Myocyte (in vitro differentiated cells): ENCODE data around the gene SLC25A43. TPM values are rescaled to one million over a fixed set of nuclear protein-coding genes. Genes with fewer than 3 reads are reported as not detected.
"Not testable (repeated sequence)": the region's sequence is repeated elsewhere in the genome, so short reads cannot be mapped to it uniquely, and the experiment has no call there.

ENCODE experiments used
- DNase-seq: peaks from one replicate; pipeline ENCODE4 v3.0.0-alpha.2; 2012; ENCODE audit warnings: low read depth
- total RNA-seq: library from RNA; depleted of rRNA; stranded (reverse); fragments of >200 nt; gene quantifications from 2 replicates; pipeline ENCODE4 v1.2.3, GENCODE V29; 2014

SLC25A43 gene
- total RNA-seq, 1 donor from 2014 or later: 9.8 TPM

GRCh38 chrX:119467842-119468550 is 68.9 kb downstream of the SLC25A43 start, which contains the start of gene SLC25A5:
Gene SLC25A5, plus strand, starts transcription at chrX:119468444. Its CDS starts 72 bp downstream, at chrX:119468516.
- DNase-seq: peak; percentile 78

GRCh38 chrX:119468551-119469312 is 69.6 kb downstream of the SLC25A43 start:
- DNase-seq: peak; percentile 81

- no peak for DNase-seq
Observed at GRCh38 chrX:119469313-119469635, 70.1 kb downstream of the SLC25A43 start.

DNA sequence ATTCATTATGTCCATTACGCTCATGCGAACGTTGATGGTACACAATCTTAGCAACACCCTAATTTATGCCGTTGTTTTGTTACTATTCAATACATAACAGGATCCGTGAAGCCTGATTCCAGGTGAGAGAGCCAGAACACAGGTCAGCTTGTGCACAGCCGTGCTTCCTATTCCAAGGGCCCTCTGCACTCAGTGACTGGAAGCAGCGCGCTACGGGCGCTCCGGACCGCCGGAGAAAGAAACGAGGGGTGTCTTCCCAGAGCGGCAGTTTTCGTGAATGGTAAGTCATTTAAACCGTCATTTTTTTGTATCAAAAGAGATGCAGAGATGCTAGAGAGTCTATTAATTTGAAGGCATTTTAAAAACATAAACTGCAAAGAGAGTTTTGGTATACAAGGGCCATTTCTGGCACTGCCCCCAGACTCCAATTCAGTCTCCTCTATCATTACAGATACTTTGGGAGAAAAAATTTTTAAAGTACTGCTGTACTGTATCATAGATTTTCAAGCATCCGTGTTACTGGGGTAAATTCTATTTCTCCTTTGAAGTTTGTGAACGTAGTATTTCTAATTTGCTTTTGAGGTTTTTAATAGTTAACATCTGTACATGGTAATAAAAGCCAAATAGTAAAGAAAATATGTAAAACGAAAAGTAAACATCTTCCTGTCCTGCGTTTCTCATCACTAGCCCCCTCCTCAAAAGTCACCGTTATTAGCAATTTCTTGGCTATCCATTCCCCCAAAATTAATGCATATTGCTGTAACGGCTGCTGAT is 75.7 kb downstream of the SLC25A43 start:
- no peak for DNase-seq

GRCh38 chrX:119475389-119476101 is 76.4 kb downstream of the SLC25A43 start:
- DNase-seq: no peak

- DNase-seq: peak; percentile 49
Observed at GRCh38 chrX:119477812-119478232, 78.7 kb downstream of the SLC25A43 start.

GRCh38 chrX:119478504-119478903 is 79.4 kb downstream of the SLC25A43 start:
- DNase-seq: no peak

DNA sequence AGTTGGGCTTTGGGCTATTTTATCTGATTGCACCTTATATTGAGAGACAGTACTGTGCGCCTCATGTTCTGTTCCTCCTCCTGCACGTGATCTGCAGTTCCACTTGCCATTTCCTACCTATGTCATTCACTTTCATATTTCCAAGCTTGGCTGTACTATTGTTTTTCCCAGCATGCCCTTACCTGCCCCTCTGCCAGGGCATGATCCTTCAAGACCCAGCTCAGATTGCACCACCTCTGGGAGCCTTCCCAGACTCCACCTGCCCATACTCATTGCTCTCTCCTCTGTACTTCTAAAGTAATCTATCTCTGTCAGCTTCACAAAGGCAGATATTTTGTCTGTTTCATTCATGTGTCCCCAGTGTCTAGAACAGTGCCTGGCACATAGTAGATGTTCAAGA is 80.7 kb downstream of the SLC25A43 start:
- no peak for DNase-seq

GRCh38 chrX:119481323-119481801 is 82.2 kb downstream of the SLC25A43 start:
- DNase-seq: no peak

DNA sequence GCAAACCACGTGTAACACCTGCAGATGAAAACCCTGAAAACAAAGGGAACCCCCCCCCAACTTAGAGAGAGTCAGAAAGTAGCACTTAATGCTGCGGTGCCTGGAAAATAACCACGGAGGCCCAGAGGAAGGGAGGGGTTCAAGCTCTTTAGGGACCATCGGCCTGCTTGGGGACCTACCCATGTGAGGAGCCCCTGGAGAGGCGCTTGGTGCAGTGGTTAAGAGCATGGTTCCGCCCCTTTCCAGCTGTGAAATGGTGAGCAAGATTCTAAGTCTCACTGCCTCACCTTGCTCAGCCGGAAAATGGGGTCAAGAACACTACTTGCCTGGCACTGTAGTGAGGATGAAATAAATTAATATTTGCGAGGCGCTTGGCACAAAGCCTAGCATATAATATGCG is 82.9 kb downstream of the SLC25A43 start:
- DNase-seq: no peak

GRCh38 chrX:119482481-119483480 is 83.6 kb downstream of the SLC25A43 start:
- DNase-seq: no peak

DNA sequence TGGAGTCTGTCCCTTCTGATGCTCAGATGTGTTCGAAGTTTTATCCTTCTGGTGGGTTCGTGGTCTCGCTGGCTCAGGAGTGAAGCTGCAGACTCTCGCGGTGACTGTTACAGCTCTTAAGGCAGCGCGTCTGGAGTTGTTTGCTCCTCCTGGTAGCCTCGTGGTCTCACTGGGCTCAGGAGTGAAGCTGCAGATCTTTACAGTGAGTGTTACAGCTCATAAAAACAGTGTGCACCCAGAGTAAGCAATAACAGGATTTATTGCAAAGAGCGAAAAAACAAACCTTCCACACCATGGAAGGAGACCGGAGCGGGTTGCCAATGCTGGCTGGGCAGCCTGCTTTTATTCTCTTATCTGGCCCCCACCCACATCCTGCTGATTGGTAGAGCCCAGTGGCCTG is 87.6 kb downstream of the SLC25A43 start:
- DNase-seq: no peak

DNA sequence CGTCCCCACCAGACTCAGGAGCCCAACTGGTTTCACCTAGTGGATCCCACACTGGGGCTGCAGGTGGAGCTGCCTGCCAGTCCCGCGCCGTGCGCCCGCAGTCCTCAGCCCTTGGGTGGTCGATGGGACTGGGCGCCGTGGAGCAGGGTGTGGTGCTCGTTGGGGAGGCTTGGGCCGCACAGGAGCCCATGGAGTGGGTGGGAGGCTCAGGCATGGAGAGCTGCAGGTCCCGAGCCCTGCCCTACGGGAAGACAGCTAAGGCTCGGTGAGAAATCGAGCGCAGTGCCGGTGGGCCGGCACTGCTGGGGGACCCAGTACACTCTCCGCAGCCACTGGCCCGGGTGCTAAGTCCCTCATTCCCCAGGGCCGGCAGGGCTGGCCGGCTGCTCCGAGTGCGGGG is 88.6 kb downstream of the SLC25A43 start:
- DNase-seq: not testable (repeated sequence)

DNA sequence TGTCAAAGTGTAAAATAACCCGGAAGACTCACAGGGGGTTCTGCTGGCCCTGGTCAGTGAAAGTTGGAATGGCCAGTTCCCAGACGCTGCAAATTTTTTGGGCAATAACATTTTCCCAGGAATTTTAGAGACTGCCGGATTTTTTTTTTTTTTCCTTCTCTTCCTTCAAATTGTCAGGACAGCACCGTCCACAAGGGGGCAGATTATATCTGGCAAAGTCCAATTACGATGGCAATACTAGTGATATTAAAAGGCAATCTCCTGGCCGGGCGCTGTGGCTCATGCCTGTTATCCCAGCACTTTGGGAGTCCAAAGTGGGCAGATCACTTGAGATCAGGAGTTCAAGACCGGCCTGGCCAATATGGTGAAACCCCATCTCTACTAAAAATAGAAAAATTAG is 89.6 kb downstream of the SLC25A43 start:
- DNase-seq: peak; percentile 53

DNA sequence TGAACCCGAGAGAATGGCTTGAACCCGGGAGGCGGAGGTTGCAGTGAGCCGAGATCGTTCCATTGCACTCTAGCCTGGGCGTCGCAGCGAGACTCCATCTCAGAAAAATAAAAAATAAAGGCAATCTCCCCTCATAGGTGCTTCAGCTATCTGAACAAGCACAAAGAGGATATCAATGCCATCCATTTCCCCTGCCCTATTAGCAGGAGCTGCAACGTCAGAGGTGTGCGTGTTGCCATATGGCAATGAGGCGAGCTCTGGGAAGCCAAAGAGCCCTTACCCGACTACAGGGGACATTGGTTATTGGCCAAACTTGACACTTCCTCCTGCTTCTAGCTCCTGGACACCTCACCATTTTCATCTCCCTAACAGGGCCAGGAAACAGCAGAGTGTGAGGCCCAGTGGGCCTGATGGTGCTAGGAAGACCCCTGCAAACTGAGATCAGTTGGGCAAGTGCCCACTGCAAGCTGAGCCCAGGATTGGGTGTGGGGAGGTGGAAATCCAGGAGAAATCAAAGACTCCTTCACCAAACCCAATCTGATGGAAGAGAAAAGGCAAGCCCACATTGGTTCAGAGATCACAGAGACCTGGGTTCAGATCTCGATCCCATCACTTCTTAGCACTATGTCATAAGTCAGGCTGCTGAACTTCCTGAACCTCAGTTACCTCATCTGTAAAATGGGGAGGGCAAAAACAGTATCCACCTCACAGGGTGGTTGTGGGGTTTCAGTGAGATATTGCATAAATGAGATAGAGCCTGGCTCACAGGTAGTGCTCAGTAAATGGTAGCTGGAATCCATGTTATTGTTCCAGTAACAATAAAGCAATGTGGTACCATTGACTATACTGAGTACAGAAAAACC is 90.3 kb downstream of the SLC25A43 start:
- no peak for DNase-seq

DNA sequence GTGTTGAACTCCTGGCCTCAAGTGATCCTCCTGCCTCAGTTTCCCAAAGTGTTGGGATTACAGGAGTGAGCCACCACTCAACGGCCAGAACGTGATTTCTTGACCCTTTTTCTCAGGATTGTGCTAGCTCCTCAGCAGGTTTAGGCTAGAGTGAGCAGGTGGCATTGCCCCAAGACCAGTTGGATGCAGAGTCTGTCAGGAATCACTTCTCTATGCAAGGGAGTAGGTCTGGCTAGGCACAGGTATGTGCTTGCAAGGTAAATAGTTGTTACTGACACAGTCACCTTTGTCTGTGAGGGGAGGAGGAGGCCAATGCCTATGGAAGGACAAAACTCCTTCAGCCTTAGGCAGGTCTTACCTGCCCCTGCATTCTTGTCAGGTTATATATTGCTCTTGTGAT is 93.3 kb downstream of the SLC25A43 start:
- no peak for DNase-seq

- not testable (repeated sequence) for DNase-seq
Observed at GRCh38 chrX:119493851-119494495, 94.8 kb downstream of the SLC25A43 start.
